GM21515 (cell line): ENCODE data around the gene GPRC5C.

Source experiments
- ATAC-seq: cut with Tn5 transposase; IDR thresholded peaks from one replicate; pipeline ENCODE4 v1.9.1; 2021; ENCODE audit not compliant: unreplicated experiment

The GPRC5C gene

GRCh38 chr17:74432766-74433391, 991 bp downstream of the GPRC5C start:
- no peak for ATAC-seq

DNA sequence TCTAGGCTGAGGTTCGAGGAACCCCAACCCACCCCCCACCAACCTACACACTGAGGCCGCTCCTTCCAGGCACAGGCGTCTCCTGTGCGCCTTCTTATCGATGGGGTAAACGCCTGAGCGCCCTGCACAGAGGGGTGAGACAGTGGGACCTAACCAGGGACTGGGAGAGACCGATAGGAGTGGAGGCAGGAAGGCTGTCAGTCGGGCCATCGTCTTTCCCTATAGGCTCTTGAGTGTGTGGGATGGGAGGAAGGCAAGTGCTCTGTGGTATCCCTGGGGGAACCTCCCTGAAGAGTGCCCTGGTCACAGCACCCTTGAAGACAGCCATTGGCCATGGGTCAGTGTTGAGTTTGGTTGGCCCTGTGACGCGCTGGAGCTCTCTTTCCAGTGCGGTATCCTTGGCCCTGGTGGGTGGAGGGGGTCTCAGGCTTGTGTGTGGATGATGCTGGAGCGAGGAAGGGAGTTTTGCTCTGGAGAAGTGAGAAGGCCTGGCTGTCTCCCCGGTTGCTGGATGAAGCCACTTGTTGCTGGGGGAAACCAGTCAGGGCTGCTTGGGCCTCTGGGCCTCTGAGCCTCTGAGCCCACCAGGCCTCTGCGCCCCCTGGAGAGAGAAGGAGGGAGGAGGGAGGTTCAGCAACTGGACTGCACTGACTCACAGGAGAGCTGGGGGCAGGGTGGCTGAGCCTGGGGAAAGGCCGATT, 1.7 kb downstream of the GPRC5C start:
- ATAC-seq: no peak

GRCh38 chr17:74435775-74436359, 4.0 kb downstream of the GPRC5C start:
- no peak for ATAC-seq

DNA sequence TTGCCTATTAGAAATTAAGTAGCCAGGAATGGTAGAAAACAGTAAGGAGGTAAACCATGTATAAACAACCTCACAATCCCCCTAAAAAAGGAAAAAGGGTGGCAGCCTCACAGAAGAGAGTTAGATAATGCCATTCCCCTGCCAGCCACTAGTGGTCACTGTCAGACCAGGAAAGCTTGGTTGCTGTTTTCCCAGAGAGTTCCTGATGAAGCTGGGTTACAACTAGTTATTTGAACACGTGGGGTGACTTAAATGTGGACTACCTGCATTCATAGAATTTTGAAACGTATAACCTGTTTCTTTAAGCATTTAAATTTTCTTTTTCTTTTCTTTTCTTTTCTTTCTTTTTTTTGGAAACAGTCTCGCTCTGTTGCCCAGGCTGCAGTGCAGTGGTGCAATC, 5.8 kb downstream of the GPRC5C start:
- no peak for ATAC-seq

DNA sequence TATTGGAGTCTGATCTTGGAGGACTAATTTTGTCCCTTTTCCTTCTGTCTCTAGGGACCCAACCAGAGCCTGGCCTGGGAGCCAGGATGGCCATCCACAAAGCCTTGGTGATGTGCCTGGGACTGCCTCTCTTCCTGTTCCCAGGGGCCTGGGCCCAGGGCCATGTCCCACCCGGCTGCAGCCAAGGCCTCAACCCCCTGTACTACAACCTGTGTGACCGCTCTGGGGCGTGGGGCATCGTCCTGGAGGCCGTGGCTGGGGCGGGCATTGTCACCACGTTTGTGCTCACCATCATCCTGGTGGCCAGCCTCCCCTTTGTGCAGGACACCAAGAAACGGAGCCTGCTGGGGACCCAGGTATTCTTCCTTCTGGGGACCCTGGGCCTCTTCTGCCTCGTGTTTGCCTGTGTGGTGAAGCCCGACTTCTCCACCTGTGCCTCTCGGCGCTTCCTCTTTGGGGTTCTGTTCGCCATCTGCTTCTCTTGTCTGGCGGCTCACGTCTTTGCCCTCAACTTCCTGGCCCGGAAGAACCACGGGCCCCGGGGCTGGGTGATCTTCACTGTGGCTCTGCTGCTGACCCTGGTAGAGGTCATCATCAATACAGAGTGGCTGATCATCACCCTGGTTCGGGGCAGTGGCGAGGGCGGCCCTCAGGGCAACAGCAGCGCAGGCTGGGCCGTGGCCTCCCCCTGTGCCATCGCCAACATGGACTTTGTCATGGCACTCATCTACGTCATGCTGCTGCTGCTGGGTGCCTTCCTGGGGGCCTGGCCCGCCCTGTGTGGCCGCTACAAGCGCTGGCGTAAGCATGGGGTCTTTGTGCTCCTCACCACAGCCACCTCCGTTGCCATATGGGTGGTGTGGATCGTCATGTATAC, 8.0 kb downstream of the GPRC5C start:
- no peak for ATAC-seq

DNA sequence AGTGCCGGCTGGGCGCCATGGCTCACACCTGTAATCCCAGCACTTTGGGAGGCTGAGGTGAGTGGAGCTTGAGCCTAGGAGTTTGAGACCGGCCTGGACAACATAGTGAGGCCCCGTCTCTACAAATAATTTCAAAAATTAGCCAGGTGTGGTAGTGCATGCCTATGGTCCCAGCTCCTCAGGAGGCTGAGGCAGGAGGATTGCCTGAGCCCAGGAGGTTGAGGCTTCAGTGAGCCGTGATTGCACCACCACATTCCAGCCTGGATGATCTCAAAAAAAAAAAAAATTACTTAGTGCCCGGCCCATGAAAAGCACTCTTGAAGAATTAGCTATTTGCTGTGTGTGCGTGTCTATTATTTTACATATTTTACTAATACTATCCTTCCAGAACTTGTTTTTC, 9.6 kb downstream of the GPRC5C start:
- ATAC-seq: no peak

DNA sequence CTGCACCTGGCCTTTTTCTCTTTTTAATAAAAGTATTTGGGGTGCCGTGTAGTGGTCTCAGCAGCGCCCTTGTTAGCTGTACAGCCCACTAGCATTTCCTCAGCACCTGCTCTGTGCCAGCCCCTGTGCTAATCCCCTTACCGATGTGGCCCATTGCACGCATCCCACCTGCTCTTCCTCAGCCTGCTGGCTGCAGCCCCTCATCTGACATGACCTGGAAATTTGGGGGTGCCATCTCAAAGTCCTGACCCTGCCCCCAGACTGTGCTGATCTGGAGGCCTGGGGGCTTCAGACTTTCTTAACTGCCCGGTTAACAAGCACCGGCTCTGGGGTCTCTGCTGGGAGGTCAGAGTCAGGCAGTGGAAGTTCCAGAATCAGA, 10.4 kb downstream of the GPRC5C start:
- ATAC-seq: no peak

DNA sequence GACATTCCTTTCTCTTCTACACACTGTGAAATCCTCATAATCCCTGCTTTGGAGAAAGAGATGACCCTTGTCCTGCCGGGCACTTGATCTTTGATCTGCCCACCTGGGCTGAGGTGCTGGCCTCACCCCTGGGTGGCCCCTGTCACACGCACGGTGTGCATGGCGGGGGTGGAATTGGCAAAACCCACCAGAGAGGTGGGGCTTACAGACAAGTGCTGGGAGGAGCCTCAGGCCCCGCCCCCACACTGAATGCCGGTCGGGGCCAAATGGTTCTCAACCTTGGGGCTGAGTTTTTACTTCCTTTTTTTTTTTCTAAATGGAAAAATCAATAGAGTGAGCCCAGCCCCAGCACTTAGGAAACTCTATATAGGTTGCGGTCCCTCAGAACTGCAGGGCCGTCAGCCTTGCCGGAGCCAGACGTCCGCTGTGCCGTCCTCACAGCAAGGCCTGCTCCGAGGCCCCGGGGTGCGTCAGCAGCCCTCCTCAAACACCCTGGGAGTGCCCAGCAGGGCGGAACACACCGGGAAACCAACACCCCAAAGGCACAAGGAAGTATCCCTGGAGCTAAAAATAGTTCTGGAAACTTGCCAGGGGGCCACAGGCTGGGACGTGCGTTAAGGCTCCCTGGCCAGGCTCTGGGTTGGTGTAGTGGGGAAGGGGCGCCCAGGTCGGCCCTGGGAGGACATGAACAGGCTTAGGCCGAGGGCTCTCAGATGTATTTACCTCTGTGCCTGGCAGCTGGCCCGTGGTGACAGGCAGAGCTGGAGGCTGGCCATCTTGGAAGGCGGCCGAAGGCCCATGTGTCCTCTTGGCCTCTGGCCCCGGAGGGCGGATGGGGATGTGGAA, 11.0 kb downstream of the GPRC5C start:
- no peak for ATAC-seq

DNA sequence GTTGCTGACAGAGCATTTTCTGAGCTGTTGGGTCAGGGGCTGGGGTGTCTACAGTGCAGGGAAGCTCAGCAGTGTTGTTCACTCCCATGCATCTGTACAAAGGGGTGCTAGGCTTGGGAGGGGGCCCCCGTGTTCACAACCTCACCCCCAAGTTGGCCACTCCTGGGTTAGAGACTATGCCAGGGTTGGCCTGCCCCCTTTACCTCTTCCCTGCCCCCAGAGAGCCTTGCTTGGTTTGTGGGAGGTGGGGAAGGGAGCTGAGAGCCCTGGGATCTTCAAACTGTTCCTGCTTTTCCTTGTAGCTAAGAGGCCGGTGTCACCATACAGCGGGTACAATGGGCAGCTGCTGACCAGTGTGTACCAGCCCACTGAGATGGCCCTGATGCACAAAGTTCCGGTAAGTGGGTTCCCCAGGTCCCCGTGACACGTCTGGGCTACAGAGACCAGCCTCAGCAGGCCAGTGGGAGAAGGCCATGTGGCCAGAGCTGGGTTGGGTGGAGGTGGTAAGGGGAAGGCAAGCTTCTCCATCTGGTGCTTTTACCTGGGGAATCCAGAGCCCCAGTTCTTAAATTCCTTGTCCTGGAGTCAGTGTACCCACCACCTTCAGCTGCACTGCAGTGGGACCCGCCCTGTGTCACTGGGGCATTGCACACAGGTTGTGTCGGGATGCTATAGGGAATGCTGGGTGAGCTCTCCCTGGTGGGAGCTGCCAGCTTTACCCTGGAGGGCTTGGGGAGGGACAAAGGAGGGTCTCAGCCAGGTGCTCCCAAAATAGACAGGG, 11.8 kb downstream of the GPRC5C start:
- ATAC-seq: no peak

DNA sequence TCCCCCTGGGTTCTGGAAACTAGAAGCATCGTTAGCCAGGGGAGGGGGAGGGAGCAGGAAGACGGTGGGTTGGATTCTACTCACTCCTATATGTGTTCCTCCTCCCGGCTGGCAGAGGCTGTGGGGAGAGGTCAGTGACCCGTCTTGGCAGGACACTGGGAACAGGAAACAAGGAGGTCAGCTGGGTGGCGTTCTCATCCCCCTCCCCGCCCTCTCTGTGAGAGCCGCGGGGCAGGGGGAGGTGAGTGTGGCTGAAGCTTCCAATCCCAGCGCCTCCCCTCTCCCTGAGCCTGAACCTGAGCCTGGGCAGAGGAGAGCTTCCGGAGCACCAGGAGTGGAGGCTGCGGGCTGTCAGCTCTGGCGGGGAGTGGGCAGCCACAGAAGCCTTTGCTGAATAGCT, 12.5 kb downstream of the GPRC5C start:
- no peak for ATAC-seq

DNA sequence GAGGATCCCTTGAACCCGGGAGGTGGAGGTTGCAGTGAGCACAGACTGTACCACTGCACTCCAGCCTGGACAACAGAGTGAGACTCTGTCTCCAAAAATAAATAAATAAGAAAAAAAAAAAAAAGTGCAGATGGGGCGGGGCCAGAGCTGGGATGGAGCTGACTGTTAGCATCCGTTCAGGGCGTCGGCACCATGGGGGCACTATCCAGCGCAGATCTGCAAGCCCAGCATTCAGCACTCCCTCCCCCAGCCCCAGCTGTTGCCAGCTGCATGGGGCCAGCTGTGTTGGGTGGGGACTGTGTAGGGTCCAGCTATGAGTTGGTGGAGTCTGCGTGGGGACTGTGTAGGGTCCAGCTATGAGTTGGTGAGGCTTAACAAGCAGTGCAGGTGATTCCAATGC, 13.3 kb downstream of the GPRC5C start:
- no peak for ATAC-seq

GRCh38 chr17:74446551-74447500, 14.9 kb downstream of the GPRC5C start:
- ATAC-seq: no peak

- no peak for ATAC-seq
Observed at GRCh38 chr17:74447628-74448159, 15.8 kb downstream of the GPRC5C start.

DNA sequence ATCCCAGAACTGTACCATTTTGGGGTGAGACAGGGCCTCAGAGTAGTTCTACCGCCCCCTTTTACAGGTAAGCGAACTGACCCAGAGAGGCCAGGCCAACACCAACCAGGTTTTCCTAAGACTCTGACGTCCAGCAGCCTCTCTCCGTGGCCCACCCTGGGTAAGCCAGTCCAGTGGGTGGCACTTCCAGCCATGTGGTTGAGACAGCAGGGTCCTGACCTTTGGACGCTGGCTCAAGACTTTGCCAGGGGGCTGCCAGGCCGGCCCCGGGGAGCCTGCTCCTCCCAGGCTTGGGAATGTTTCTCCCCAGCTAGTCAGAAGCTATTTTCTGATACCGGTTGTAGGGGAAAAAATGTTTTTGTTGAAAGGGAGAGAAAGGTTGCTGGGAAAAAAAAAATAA, 16.9 kb downstream of the GPRC5C start:
- ATAC-seq: no peak

GRCh38 chr17:74449306-74449705, 17.4 kb downstream of the GPRC5C start:
- ATAC-seq: no peak

- no peak for ATAC-seq
Observed at GRCh38 chr17:74449773-74450172, 17.9 kb downstream of the GPRC5C start.

DNA sequence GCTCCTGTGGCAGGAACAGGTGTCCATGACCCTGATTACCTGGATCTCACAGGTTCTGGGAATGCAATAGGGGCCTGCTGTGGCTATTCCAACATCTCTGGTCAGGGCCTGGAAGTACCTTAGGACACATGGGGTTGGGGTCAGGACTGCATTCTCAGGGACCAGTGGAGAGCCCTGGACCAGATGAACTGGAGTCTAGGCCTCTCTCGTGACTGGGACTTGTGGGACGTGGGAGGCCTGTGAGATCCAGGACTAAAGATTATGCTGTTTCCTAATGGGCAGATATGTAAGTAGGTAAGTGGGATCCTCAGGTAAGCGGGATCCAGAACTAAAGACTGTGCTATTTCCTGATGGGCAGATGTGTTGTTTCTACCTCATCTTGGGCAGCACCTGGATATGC, 18.3 kb downstream of the GPRC5C start:
- no peak for ATAC-seq

DNA sequence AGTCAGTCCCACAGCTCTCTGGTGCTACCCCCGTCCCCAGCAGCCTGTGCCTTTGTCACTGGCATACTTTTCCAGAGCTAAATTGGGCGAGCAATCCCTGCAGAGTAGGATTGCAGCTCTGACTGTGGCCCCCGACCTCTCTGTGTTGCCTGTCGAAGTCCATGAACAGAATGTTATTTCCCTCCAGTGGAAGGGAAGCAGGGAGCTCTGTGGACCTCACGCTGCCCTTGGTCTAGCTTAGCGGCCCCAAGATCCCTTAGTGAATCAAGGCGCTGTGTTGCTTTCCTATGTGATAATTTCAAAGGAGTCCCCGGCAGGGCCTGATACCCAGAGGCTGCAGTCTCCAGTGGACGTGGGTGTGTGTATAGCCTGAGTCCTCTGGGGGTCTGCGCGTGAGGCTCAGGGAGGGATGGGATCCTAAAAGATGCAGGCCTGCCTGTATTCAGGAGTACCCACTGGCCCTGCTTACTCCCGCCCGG, 19.1 kb downstream of the GPRC5C start:
- ATAC-seq: no peak
